22Rv1 (cell line): ENCODE measurements around the gene KAZN.

Source experiments
- CTCF ChIP-seq: fragments of 450-650 bp; IDR thresholded peaks from 2 replicates; pipeline ENCODE4 v1.5.1; 2017; ENCODE audit warnings: mild to moderate bottlenecking
- ZFX ChIP-seq: fragments of 450-650 bp; IDR thresholded peaks from 2 replicates; pipeline ENCODE4 v1.6.1; 2017; ENCODE audit warnings: antibody characterized with exemption, borderline replicate concordance

DNA sequence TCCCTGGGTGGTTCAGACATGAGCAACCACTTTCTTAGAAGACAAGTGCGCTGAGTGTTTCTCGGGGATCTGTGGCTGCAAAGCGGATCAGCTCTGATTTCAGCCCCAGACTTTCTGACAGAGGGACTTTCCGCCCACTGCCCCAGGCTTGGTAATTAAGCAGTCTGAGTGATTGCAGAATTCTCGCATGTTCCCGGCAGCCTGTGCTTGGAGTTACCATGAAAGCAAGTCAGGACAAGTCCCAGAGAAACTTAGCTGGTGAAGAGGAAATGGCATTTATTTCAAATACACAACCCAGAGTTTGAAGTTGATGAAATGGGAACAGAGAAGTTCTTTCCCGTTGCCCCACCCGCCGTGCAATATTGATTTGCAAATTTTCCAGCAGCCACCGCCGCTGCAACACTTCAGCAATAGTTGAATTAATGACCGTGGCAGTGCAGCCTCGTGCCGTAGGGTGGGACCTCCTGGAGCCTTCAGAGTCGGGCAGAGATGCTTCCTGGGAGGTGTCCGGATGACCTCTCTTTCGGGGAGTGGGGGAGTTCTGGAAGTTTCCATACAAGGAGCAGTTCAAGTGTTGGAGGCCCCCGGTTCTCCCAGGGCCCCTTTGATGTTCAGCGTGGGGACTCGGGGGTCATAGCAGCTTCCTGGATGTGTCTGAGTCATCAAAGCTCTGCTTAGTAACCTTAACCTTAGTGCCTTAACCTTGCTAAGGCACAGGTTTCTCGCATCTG is 134.7 kb downstream of the KAZN start:
- TF ChIP-seq CTCF, result no peak
- TF ChIP-seq ZFX, result no peak
